Keratinocyte (primary cell): ENCODE results near the gene CTSK.

Source experiments
- CTCF ChIP-seq, 3 experiments: IDR thresholded peaks in 1 of 3; conservative IDR thresholded peaks in 1 of 3; optimal IDR thresholded peaks in 1 of 3; 2 replicates in 2 of 3; 3 replicates in 1 of 3; pipeline versions ENCODE3 to v1.5.1; 2011; ENCODE audit warnings: low read length in 3 of 3, mild to moderate bottlenecking in 3 of 3, moderate library complexity in 2 of 3, control low read depth in 1 of 3, inconsistent platforms in 1 of 3; ENCODE audit not compliant: insufficient read depth in 2 of 3; ENCODE audit errors: extremely low read depth in 1 of 3
- EZH2 ChIP-seq: IDR thresholded peaks from one replicate; pipeline ENCODE4 v1.6.1; 2012; ENCODE audit warnings: inconsistent platforms, mild to moderate bottlenecking, low read length, moderate library complexity

- TF ChIP-seq CTCF (optimal IDR thresholded peaks at IDR 0.05 in 1 of 3, IDR thresholded peaks at IDR 0.05 in 1 of 3, conservative IDR thresholded peaks at IDR 0.05 in 1 of 3; ENCODE audit: extremely low read depth in 1 of 3, insufficient read depth in 2 of 3, low read length in 3 of 3): no peak
- no peak for TF ChIP-seq EZH2
Measured at GRCh38 chr1:150842964-150843363, 34.9 kb upstream of the CTSK start.
